GM19324 (cell line): ENCODE results near the gene NFIA.

ENCODE experiments used
- ATAC-seq: cut with Tn5 transposase; IDR thresholded peaks from one replicate; pipeline ENCODE4 v1.9.1; 2021; ENCODE audit warnings: mild to moderate bottlenecking, moderate library complexity; ENCODE audit not compliant: unreplicated experiment, low FRiP score

Gene NFIA

GRCh38 chr1:61284936-61285335 lies 202.6 kb downstream of the NFIA start:
- no peak for ATAC-seq

- no peak for ATAC-seq
Measured at GRCh38 chr1:61285371-61285885, 203.1 kb downstream of the NFIA start.

GRCh38 chr1:61287014-61287413 lies 204.7 kb downstream of the NFIA start:
- ATAC-seq: no peak

- ATAC-seq: no peak
Measured at GRCh38 chr1:61287734-61288133, 205.4 kb downstream of the NFIA start.

- ATAC-seq: no peak
Measured at GRCh38 chr1:61289232-61290098, 207.1 kb downstream of the NFIA start.

- no peak for ATAC-seq
Measured at GRCh38 chr1:61290525-61290924, 208.2 kb downstream of the NFIA start.

- no peak for ATAC-seq
Measured at GRCh38 chr1:61293197-61293596, 210.8 kb downstream of the NFIA start.

GRCh38 chr1:61293986-61294504 lies 211.7 kb downstream of the NFIA start:
- no peak for ATAC-seq

- no peak for ATAC-seq
Measured at GRCh38 chr1:61294930-61295329, 212.6 kb downstream of the NFIA start.

GRCh38 chr1:61295818-61296537 lies 213.6 kb downstream of the NFIA start:
- ATAC-seq: no peak

- ATAC-seq: no peak
Measured at GRCh38 chr1:61297887-61298286, 215.5 kb downstream of the NFIA start.

- ATAC-seq: no peak
Measured at GRCh38 chr1:61299463-61299862, 217.1 kb downstream of the NFIA start.

GRCh38 chr1:61300899-61301298 lies 218.5 kb downstream of the NFIA start:
- ATAC-seq: no peak

GRCh38 chr1:61301824-61302657 lies 219.7 kb downstream of the NFIA start:
- no peak for ATAC-seq

GRCh38 chr1:61307422-61308142 lies 225.2 kb downstream of the NFIA start:
- ATAC-seq: no peak

- no peak for ATAC-seq
Measured at GRCh38 chr1:61310057-61310456, 227.7 kb downstream of the NFIA start.

GRCh38 chr1:61310538-61310937 lies 228.2 kb downstream of the NFIA start:
- no peak for ATAC-seq

- no peak for ATAC-seq
Measured at GRCh38 chr1:61313906-61314422, 231.6 kb downstream of the NFIA start.

- no peak for ATAC-seq
Measured at GRCh38 chr1:61315011-61315410, 232.7 kb downstream of the NFIA start.

GRCh38 chr1:61316493-61316892 lies 234.1 kb downstream of the NFIA start:
- ATAC-seq: no peak
